Measurements from ENCODE around the gene IMP4.

The IMP4 gene

DNA sequence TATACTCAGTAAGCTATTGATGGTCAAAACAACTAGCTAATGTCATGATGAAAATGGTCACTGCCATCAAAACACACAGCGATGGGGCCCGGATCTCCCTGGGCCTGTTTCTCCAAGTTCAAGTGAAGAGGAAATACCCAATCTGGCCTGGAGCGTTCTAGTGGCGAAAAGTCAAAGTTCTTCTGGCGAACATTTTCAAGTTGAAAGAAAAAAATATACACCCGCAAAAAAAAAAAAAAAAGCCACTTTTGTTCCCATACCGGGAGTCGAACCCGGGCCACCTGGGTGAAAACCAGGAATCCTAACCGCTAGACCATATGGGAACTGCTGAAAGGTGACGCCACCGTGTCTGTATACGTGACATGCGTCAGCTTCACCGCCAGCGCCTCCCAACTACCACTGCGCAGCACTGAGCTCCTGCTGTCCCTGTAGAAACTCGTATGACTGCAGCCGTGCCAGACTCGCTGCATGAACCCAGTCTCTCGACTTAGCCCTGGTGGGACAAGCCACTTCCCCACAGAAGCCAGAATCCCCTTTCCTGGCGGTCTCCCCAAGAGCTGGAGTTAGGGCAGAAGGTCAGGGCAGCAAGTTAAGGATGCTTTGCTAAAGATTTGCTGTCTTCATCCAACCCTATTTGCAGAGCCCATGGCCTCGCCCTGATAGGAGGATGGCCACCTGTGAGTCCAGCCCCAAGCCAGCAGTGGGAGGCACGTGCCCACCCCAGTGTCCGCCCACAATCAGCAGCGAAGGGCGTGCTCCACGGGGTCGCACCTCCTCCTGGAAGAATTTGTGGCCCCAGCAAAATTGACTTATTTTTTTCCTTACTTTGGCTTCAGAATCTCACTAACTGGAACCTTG is 5.6 kb upstream of the IMP4 start:
- DNase-seq (ENCODE audit: low spot score) = peak; percentile 40

DNA sequence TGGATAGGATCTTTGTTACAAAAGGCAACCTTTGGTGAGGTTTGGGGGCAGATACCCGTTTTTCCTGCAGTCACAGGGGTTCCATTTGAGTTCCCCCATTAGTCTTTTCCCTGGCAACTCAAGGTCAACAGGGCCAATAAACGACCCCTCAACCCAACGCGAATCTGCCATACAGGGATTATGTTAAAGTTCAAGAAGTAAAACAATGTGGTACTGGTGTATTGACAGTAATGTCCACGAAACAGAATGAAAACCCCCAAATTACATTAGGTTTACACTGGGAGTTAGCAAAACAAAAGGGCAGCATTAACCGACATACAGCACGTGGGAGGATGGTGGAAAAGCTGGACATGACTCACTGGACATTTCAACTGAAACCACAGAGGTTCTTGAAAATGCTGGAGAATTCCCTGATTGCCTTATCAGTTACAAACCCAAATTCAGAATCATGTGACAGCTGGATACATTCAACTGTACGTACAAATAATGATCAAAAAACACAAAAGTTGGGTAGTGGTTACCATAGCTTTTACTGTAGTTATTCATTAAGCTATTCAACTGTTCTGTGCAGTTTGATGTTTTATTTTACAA is 4.9 kb upstream of the IMP4 start:
- no peak for DNase-seq (ENCODE audit: low spot score)

DNA sequence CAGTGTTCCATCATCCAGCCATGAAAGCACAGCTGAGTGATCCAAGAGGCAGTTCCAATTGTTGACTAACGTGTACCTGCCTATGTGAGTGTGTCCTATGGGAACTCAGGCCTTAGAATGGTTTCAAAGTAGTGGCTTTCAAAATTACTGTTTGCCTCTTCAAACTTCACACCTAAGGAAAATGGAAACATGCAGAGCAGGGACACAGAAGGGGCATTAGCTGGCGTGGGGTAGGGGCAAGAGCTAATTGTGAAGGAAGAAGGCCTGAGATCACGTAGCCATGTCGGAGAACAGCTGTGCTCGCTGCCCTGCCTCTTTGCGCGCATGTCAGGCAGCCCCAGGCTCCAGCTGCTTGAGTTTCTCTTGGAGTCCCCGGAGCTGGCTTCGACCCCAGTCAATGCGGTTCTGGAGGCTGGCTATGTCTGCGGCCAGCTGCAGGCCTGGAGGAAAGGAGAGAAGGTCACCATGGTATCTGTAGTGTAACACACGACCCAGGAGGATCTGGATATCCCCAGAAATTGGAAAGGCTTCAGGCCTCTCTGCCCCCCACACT is 3.8 kb upstream of the IMP4 start:
- no peak for DNase-seq (ENCODE audit: low spot score)

GRCh38 chr2:130339885-130340745 is 2.6 kb upstream of the IMP4 start:
- no peak for DNase-seq (ENCODE audit: low spot score)

DNA sequence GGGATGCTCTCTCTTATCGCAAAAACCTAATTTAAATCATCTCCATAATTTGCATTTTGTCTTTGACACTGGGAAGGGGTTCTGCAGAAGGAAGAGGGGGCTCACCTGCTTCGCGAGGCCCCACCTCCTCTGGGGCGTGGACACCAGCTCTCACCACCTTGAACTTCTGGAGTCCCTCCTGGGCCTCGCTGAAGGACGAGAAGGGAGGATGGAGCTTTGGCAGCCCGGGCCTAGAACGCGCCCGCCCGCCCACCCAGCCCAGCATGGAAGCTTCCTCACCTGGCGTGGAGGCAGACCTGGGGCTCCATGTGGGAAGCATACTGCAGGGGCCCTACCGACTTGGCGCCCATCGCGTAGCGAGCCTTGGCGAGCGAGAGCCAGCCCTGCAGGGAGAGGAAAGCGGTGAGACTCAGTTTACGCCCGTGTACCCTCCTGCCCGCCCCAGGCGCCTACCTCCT is 1.1 kb upstream of the IMP4 start:
- DNase-seq (ENCODE audit: low spot score) = peak; percentile 17

GRCh38 chr2:130342020-130342532 is 621 bp upstream of the IMP4 start:
- peak; percentile 88 for DNase-seq (ENCODE audit: low spot score)

DNA sequence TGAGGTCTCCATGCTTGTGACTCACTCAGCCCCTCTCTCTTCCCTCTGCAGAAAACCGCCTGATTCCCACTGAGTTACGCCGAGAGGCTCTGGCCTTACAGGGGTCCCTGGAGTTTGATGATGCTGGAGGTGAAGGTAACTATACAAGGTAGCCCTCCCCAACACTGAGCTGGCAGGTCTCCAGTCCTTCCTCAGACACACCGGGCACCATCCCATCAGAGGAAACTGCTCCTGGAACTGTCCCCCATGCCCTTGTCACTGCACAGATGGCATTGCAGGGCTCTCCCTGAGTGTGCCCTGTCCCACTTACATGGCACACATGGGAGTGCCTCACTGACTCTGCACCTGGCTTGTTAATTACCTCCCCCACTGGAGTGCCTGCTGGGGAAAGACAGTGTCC is 1.9 kb downstream of the IMP4 start:
- no peak for DNase-seq (ENCODE audit: low spot score)

DNA sequence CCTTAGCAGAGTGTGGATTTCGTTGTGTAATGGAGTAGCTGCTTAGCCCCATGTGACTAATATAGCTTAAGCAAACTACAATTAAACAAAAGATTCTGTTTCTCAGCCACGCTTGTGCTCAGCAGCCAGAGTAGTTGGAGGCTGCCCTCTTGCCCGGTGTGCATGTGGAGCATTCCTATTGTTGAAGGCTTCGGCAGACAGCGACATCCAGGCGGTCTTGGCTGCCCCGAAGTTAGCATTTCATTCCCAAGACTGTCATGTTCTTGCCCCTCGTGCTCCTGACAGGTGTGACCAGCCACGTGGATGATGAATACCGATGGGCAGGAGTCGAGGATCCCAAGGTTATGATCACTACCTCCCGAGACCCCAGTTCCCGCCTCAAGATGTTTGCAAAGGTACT is 2.4 kb downstream of the IMP4 start:
- no peak for DNase-seq (ENCODE audit: low spot score)

- no peak for DNase-seq (ENCODE audit: low spot score)
Measured at GRCh38 chr2:130345611-130346010, 2.9 kb downstream of the IMP4 start.

DNA sequence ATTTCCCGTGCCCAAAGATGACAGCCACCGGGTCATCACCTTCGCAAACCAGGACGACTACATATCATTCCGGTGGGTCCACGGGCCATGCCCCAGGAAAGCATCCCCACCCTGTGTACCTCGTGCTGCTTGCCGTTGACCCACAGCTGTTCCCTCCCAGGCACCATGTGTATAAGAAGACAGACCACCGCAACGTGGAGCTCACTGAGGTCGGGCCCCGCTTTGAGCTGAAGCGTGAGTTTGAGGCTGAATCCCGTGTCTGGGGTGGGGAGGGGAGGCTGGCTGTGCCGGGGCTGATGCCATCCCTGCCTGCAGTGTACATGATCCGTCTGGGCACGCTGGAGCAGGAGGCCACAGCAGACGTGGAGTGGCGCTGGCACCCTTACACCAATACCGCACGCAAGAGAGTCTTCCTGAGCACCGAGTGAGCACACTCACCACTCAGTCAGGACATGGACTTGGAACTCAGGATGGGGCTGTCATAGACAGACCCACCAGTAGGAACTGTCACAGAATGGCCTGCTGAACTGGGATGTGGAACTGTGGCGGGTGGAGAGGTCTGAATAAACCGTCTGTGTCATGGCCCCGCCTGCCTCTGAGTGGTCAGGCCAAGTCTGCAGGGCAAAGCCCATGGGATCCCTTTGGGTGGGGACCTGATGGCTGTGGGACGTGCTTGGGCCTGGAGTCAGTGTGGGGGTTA is 3.5 kb downstream of the IMP4 start:
- DNase-seq (ENCODE audit: low spot score) = no peak

GRCh38 chr2:130346741-130347066 is 4.0 kb downstream of the IMP4 start:
- DNase-seq (ENCODE audit: low spot score) = no peak

- DNase-seq (ENCODE audit: low spot score) = no peak
Measured at GRCh38 chr2:130347220-130347925, 4.7 kb downstream of the IMP4 start.

- no peak for DNase-seq (ENCODE audit: low spot score)
Measured at GRCh38 chr2:130349174-130349573, 6.5 kb downstream of the IMP4 start.

DNA sequence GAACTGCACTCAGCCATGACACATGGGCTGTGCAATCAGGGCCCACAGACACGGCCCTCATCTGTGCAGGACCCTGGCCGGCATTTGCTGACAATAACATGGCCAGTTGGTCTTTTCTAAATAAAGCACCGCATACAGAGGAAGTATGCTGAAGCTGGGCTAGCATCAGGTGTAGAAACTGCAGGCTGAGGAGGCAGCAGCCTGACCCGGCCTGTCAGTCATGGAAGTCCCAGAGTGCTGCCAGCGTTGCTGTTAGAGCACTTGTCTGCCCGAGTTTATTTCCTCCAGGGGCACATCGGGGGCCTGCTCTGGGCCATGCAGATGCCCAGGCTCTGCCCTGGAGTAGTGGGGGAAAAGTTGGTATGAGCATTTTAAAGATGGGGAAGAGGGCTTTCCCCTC is 9.0 kb downstream of the IMP4 start:
- no peak for DNase-seq (ENCODE audit: low spot score)

DNA sequence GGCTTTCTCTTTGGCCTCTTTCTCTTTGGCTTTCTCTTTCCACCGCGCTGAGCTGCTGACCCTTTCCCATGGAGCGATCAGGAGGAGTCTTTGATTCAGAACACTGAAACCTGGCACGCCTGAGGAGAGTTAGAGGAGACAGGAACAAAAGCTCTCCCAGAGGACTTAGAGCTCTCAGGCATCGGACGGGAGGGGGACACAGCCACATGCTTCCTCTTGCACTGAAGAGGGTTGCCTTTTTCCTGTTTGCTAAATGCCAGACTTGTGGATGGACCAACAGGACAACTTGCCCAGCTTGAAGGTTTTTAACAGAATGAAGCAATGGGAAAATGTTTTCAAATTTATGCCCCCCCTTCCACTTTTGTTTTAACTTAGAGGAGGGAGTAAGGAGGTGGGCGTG is 9.5 kb downstream of the IMP4 start:
- DNase-seq (ENCODE audit: low spot score) = no peak

GRCh38 chr2:130353291-130354138 is 10.8 kb downstream of the IMP4 start:
- DNase-seq (ENCODE audit: low spot score) = no peak

- no peak for DNase-seq (ENCODE audit: low spot score)
Measured at GRCh38 chr2:130354139-130354428, 11.4 kb downstream of the IMP4 start.

DNA sequence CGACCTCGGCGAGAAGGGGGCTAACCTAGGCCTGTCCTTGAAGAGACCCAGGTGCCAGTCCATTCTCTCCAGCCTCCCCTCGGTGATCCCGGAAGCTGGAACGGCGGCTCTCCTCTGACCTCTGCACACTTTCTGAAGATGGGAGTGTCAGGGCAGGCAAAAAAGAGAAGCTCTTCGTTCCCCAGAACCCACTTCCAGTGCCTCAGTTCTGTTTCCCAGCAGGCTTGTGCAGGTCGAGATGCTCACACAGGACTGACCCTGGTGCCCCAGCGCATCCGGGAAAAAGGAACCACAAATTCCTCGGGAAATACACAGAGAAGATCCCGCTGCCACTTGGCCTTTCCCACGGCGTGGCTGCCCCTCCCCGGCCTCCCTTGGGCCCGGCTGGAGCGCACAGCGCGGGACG is 12.5 kb downstream of the IMP4 start:
- no peak for DNase-seq (ENCODE audit: low spot score)

DNA sequence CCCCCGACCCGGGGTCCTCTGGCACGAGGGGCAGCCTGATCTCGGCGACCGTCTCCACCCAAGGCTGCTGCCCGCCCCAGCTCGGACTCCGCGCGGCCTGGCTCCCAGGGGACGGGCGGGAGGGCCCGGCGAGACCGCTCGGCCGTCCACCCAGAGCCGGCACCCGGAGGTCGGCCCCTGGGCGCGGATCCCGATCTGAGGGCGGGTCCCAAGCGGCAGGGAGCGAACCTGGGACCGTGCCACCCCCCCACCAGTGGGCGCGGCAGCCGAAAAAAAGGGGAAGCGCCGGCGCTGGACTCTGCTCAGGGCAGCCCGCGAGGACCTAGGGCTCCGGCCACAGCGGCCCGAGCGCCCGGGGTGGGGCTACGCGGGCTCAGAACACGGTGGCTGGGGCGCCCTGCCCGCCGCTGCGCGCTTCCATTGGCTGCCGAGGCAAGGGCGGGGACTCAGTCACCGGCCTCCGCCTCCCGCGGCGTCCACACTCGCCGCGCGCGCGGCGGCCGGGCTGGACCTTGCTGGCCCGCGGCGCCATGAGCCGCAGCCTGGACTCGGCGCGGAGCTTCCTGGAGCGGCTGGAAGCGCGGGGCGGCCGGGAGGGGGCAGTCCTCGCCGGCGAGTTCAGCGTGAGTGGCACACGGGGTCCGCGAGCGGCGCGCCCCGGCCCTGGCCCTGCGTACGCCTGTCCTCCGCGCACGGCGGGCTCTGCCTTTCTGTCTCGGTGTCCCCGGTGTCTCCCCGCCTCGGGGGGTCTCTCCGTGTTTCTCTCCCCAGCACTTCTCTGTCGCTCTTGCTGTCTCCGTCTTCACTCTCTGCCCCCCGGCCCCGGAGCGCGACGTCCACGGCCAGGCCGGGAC is 13.1 kb downstream of the IMP4 start, which contains the start of gene PTPN18:
Gene PTPN18, plus strand, starts transcription at position 479 of the 854 bp plus-strand sequence. Its CDS starts 52 bp downstream, at position 531.
- DNase-seq (ENCODE audit: low spot score) = peak; percentile 54
